ENCODE data around the gene SORCS3.
"Not testable (repeated sequence)": the region's sequence is repeated elsewhere in the genome, so short reads cannot be mapped to it uniquely, and the experiment has no call there.

Gene SORCS3

DNA sequence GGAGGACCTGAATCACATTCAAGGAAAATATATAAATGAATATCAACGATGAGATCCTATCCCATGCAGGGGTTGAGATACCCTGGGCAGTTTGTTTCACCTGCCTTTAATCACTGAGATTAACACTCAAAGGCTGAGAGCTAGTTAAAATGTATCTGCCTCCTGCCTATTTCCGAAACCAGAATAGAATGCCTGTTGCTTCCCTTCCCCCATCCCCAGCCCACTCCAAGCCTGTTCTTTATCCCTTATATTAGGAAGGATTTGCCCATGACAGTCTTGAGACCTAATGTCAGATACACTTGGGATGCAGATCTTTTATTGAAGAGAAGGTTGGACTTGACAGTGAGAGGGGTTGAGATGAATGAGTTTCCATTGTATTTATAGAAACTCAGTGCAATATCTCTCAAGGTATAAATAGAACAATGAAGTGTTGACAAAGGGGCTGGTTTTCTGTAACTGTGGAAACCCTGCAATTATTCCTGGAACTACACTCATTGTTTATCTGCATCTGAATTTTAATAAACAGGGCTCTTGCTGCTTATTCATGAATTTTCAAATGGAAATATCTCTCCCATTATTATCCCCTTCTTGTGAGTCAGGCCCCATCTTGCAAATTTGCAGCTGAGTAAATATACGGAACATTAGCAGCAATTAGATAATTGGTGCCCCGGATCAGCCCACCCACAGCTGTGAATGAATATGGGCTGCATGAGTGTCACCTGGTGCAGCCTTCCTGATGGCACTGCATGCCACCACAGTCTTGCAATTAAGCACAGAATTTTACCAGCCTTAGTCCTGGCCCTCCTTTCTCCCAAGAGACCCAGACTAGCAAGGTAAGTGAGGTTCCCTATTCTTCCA is 66.7 kb downstream of the SORCS3 start:
- DNase-seq (ENCODE audit: low read depth) = no peak
- no peak overlapping the region for H3K4me3 ChIP-seq (replicated peaks; ENCODE audit: low read depth, low read length)
- TF ChIP-seq, protein P1, sequence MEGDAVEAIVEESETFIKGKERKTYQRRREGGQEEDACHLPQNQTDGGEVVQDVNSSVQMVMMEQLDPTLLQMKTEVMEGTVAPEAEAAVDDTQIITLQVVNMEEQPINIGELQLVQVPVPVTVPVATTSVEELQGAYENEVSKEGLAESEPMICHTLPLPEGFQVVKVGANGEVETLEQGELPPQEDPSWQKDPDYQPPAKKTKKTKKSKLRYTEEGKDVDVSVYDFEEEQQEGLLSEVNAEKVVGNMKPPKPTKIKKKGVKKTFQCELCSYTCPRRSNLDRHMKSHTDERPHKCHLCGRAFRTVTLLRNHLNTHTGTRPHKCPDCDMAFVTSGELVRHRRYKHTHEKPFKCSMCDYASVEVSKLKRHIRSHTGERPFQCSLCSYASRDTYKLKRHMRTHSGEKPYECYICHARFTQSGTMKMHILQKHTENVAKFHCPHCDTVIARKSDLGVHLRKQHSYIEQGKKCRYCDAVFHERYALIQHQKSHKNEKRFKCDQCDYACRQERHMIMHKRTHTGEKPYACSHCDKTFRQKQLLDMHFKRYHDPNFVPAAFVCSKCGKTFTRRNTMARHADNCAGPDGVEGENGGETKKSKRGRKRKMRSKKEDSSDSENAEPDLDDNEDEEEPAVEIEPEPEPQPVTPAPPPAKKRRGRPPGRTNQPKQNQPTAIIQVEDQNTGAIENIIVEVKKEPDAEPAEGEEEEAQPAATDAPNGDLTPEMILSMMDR (IDR thresholded peaks at IDR 0.05; ENCODE audit: low read length, missing control alignments) = no peak

- no peak for DNase-seq (ENCODE audit: low read depth)
- TF ChIP-seq, protein P1 (IDR thresholded peaks at IDR 0.05; ENCODE audit: low read length, missing control alignments) = no peak
- H3K4me3 ChIP-seq (replicated peaks; ENCODE audit: low read depth, low read length) = no peak overlapping the region
These were observed 70.2 kb downstream of the SORCS3 start for GRCh38 chr10:104711302-104711721.

DNA sequence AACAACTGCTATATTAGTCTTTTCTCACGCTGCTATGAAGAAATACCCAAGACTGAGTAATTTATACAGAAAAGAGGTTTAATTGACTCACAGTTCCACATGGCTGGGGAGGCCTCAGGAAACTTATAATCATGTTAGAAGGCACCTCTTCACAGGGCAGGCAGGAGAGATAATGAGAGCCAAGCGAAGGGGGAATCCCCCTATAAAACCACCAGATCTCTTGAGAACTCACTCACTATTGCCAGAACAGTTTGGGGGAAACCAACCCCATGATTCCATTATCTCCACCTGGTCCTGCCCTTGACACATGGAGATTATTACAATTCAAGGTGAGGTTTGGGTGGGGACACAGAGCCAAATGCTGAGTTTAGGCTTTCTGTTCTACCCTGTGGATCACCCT is 89.5 kb downstream of the SORCS3 start:
- not testable (repeated sequence) for DNase-seq (ENCODE audit: low read depth); H3K4me3 ChIP-seq (replicated peaks; ENCODE audit: low read depth, low read length)

- H3K4me3 ChIP-seq (replicated peaks; ENCODE audit: low read depth, low read length) = no peak overlapping the region
- TF ChIP-seq, protein P1 (IDR thresholded peaks at IDR 0.05; ENCODE audit: low read length, missing control alignments) = no peak
- DNase-seq (ENCODE audit: low read depth) = no peak
These were observed 90.1 kb downstream of the SORCS3 start for GRCh38 chr10:104731192-104731591.

- TF ChIP-seq, protein P1 (IDR thresholded peaks at IDR 0.05; ENCODE audit: low read length, missing control alignments) = no peak
- no peak for DNase-seq (ENCODE audit: low read depth)
- no peak overlapping the region for H3K4me3 ChIP-seq (replicated peaks; ENCODE audit: low read depth, low read length)
These were observed 91.1 kb downstream of the SORCS3 start for GRCh38 chr10:104732222-104732621.

DNA sequence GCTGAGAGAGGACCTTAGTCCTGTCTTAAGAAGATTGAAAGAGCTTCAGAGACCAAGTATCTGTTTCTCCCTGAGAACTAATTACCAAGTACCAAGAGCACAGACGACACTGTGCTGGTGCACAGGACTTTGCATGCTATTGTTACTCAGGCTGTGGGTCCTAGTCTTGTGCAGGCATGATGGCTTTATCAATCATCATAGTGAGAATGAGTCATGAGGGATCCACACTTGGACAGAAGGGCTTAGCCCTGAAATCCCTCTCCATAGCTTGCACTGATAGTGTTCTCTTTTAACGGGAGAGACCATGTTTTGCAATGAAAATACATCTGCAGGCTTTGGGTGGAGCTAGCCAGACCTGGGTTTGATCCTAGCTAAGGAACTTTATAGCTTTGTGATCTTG is 93.3 kb downstream of the SORCS3 start:
- TF ChIP-seq, protein P1 (IDR thresholded peaks at IDR 0.05; ENCODE audit: low read length, missing control alignments) = no peak
- DNase-seq (ENCODE audit: low read depth) = no peak
- no peak overlapping the region for H3K4me3 ChIP-seq (replicated peaks; ENCODE audit: low read depth, low read length)

- no peak overlapping the region for H3K4me3 ChIP-seq (replicated peaks; ENCODE audit: low read depth, low read length)
- DNase-seq (ENCODE audit: low read depth) = no peak
- TF ChIP-seq, protein P1 (IDR thresholded peaks at IDR 0.05; ENCODE audit: low read length, missing control alignments) = no peak
These were observed 94.1 kb downstream of the SORCS3 start for GRCh38 chr10:104735036-104735756.
